GM10248 (cell line): ENCODE measurements around the gene STK16.

Experiments
- CTCF ChIA-PET: fragments of 300-600 bp; sonication (Branson Sonifier 250); formaldehyde crosslinking; extraction: SDS; loops from one replicate; lab custom pipeline; 2021; ENCODE audit warnings: antibody characterized with exemption; lab: Yijun Ruan, JAX
- POLR2A ChIA-PET: fragments of 350-650 bp; sonication (Branson Sonifier 250); formaldehyde crosslinking; extraction: SDS; loops from one replicate; lab custom pipeline; 2020; ENCODE audit warnings: antibody characterized with exemption; lab: Yijun Ruan, JAX
- DNase-seq: peaks from one replicate; pipeline ENCODE4 v3.0.0; 2012; ENCODE audit errors: extremely low spot score
- CTCF ChIP-seq: IDR thresholded peaks from 2 replicates; pipeline ENCODE4 v1.5.1; 2012; ENCODE audit warnings: mild to moderate bottlenecking, low read depth; ENCODE audit errors: extremely low read depth, missing control alignments, control extremely low read depth

The STK16 gene

GRCh38 chr2:219291910-219292490, 46.7 kb downstream of the STK16 start:
- CTCF ChIA-PET: interaction anchor here (1.0 to 12.0 kb wide), 5 partner anchors 13 to 132 kb away, joined by 4 to 336 read pairs (median 116); partner anchors contain the start of genes CNPPD1, DNAJB2, SLC23A3 and TUBA4A
- DNase-seq: no peak
- POLR2A ChIA-PET: interaction anchor here (0.7 to 1.3 kb wide), 3 partner anchors 11 to 116 kb away, joined by 3 to 4 read pairs (median 3); partner anchors contain the start of gene CNPPD1
- no peak for TF ChIP-seq CTCF

DNA sequence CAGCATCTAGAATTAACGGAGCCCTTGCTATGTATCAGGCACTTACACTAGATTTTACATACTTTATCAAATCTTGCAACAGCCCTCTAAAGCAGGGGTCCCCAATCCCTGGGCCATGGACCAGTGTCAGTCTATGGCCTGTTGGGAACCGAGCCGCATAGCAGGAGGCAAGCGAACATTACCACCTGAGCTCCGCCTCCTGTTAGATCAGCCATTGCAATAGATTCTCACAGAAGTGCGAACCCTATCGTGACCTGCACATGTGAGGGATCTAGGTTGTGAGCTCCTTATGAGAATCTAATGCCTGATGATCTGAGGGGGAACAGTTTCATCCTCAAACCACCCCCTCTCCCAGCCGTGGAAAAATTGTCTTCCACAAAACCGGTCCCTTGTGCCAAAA, 47.3 kb downstream of the STK16 start:
- no peak for DNase-seq
- CTCF ChIA-PET: interaction anchor here (1.0 to 12.0 kb wide), 7 partner anchors 13 to 133 kb away, joined by 4 to 336 read pairs (median 13); partner anchors contain the start of genes ANKZF1, ATG9A, CNPPD1 and DNAJB2
- TF ChIP-seq CTCF: no peak
- POLR2A ChIA-PET: interaction anchor here (1.3 kb wide), 1 partner anchor 12 kb away, joined by 4 read pairs; no protein-coding TSS in a partner anchor

DNA sequence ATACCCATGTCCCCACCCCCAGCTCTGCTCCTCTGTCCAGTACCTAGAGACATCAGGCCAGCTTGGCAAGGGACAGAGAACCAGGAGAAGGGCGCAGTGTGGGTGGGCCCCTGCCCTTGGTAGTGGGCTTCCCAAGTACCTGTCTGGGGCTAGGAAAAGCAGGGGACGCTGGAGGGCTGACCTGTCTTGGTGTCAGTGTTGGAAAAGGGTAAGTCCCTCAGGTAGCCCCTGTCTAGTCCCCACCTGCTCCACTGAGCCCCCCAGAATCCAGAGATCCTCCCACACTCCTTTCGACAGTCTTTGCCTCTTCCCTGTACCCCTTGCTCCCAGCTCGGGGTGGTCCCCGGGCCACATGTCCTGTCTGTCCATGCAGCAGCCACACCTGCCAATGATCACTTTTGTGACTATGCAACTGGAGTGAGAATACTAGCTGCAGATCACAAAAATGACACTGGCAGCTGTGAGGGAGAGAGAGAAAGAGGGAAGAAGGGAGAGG, 48.5 kb downstream of the STK16 start:
- no peak for TF ChIP-seq CTCF
- DNase-seq: no peak
- POLR2A ChIA-PET: interaction anchor here (1.2 kb wide), 1 partner anchor 16 kb away, joined by 3 read pairs; no protein-coding TSS in a partner anchor
- CTCF ChIA-PET: interaction anchor here (0.8 to 12.0 kb wide), 17 partner anchors 14 to 150 kb away, joined by 3 to 336 read pairs (median 4); partner anchors contain the start of genes ANKZF1, ATG9A, CNPPD1 and DNAJB2

DNA sequence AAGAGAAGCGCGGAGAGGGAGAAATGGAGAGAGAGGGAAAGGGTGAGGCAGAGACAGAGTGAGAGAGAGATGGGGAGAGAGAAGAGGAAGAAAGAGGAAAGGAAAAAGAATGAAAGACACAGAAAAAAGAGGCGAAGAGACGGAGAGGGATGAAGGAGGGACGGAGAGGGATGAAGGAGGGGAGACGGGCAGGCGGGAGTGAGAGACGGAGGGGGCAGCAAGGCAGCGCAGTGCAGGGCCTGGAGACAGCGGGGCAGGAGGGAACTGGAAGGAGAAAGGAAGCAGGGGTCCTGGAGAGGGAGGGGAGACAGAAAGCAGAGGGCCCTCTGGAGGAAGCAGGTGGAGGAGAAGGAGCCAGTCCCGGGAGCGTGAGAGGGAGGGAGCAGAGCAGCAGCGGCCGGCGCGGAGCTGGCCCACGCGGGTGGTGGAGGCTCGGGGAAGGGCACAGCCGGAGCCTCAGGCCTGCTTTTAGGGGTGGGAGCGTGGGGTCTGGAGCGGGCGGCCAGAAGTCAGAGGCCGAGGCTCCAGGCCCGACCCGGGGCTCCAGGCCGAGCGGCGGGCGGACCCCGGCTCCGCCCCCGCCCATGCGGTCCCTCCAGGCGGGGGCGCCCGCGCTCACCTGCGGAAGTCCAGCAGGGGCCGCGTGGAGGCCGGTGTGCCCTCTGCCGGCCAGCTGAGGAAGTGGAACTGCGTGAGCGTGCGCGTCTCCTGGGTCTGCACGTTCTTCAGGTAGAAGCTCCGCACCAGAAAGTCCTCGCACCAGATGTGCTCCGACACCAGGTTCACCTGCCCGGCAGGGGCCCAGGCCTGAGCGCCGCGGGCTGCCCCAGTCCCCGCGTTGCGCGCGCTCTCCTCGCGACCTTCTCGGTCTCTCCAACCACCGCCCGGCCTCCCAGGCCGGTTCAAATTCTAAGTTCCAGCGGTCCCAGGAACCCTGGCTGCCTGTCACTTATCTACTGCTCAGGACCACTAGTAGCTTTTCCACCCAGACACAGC, 49.4 kb downstream of the STK16 start:
- POLR2A ChIA-PET: interaction anchor here (0.9 to 1.2 kb wide), 5 partner anchors 14 to 42 kb away, joined by 3 to 5 read pairs (median 3); partner anchors contain the start of genes TUBA4A and TUBA4B
- TF ChIP-seq CTCF: peak; percentile 99
- CTCF ChIA-PET: interaction anchor here (0.7 to 12.0 kb wide), 77 partner anchors 9 to 905 kb away, joined by 3 to 336 read pairs (median 5); partner anchors contain the start of genes ABCB6, ANKZF1, ATG9A and BCS1L
- peak; percentile 98 for DNase-seq

DNA sequence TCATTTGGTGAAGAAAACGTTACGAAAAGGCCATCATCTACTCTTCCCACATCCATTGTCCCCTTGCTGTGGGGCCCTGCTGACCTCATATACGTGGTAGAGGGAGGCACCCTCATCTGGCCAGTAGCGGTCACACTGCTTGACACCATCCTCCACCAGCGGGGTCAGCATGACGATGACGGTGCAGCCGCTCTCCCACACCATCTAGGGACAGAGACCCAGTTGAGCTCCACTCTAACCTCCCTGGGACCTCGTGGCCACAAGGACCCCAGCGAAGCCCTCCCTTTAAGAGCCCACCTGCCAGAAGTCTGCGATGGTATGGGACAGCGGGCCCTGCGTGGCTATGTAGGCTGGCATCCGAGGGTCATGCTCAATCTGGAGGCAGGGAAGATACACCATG, 50.9 kb downstream of the STK16 start:
- ChIA-PET CTCF (interaction anchor here (1.3 to 12.0 kb wide), 18 partner anchors 7 to 186 kb away, joined by 4 to 336 read pairs (median 12); partner anchors contain the start of genes ANKZF1, ATG9A, CNPPD1 and DNAJB2), POLR2A (no interaction called here)

More for the DNA sequence above, 50.9 kb downstream of the STK16 start:
- DNase-seq: no peak
- no peak for TF ChIP-seq CTCF
